H9 (cell line): Measurements from ENCODE around the gene RAB11A. TPM values are rescaled to one million over a fixed set of nuclear protein-coding genes. Genes with fewer than 3 reads are reported as not detected.

Source experiments
- DNase-seq: peaks from one replicate; pipeline ENCODE4 v3.0.0-alpha.2; 2017
- H2AFZ ChIP-seq: one replicate; pipeline ENCODE4 v1.6.1; 2013; ENCODE audit warnings: mild to moderate bottlenecking, low read length, control low read depth, moderate library complexity
- H2AK5ac ChIP-seq: 2 replicates; pipeline ENCODE4 v1.6.1; 2013; ENCODE audit warnings: low read length, control low read depth, mixed read lengths; ENCODE audit not compliant: insufficient read length
- H2BK120ac ChIP-seq: one replicate; pipeline ENCODE4 v1.6.1; 2013; ENCODE audit warnings: low read depth, mild to moderate bottlenecking, low read length, control low read depth, inconsistent platforms; ENCODE audit not compliant: poor library complexity, severe bottlenecking
- H2BK12ac ChIP-seq: 2 replicates; pipeline ENCODE4 v1.6.1; 2013; ENCODE audit warnings: low read length, control low read depth, mixed read lengths, low read depth; ENCODE audit not compliant: insufficient read length
- H2BK15ac ChIP-seq: 2 replicates; pipeline ENCODE4 v1.6.1; 2013; ENCODE audit warnings: low read depth, low read length, control low read depth
- H2BK20ac ChIP-seq: one replicate; pipeline ENCODE4 v1.6.1; 2013; ENCODE audit warnings: low read depth, mild to moderate bottlenecking, low read length, control low read depth, inconsistent platforms; ENCODE audit not compliant: poor library complexity, severe bottlenecking
- H2BK5ac ChIP-seq: 2 replicates; pipeline ENCODE4 v1.6.1; 2013; ENCODE audit warnings: low read length, control low read depth, mixed read lengths; ENCODE audit not compliant: insufficient read length
- H3K14ac ChIP-seq: 2 replicates; pipeline ENCODE4 v1.6.1; 2013; ENCODE audit warnings: low read length, control low read depth; ENCODE audit not compliant: insufficient read depth
- H3K18ac ChIP-seq: 2 replicates; pipeline ENCODE4 v1.6.1; 2013; ENCODE audit warnings: low read depth, mild to moderate bottlenecking, mixed read lengths, low read length, control low read depth; ENCODE audit not compliant: insufficient read length
- H3K23ac ChIP-seq: 2 replicates; pipeline ENCODE4 v1.6.1; 2013; ENCODE audit warnings: low read length, control low read depth, mixed read lengths, low read depth; ENCODE audit not compliant: insufficient read length
- H3K23me2 ChIP-seq: 2 replicates; pipeline ENCODE4 v1.6.1; 2013; ENCODE audit warnings: low read depth, mild to moderate bottlenecking, mixed read lengths, low read length, control low read depth; ENCODE audit not compliant: insufficient read length, poor library complexity, severe bottlenecking
- H3K27ac ChIP-seq: 2 replicates; pipeline ENCODE4 v1.5.1; 2013; ENCODE audit warnings: low read length, control low read depth, mixed read lengths, low read depth; ENCODE audit not compliant: insufficient read length
- H3K27me3 ChIP-seq: 2 replicates; pipeline ENCODE4 v1.6.1; 2013; ENCODE audit warnings: low read length, control low read depth, inconsistent platforms; ENCODE audit not compliant: insufficient read depth
- H3K4ac ChIP-seq: 2 replicates; pipeline ENCODE4 v1.6.1; 2013; ENCODE audit warnings: low read depth, mild to moderate bottlenecking, control low read depth, inconsistent platforms, low read length, moderate library complexity
- H3K4me1 ChIP-seq: 2 replicates; pipeline ENCODE4 v1.6.1; 2013; ENCODE audit warnings: low read length, control low read depth, inconsistent platforms; ENCODE audit not compliant: insufficient read depth
- H3K4me2 ChIP-seq: 2 replicates; pipeline ENCODE4 v1.6.1; 2013; ENCODE audit warnings: low read length, control low read depth, mixed read lengths; ENCODE audit not compliant: insufficient read length, insufficient read depth
- H3K56ac ChIP-seq: 2 replicates; pipeline ENCODE4 v1.6.1; 2013; ENCODE audit warnings: low read depth, mild to moderate bottlenecking, mixed read lengths, low read length, control low read depth; ENCODE audit not compliant: insufficient read length
- H3K79me1 ChIP-seq: 2 replicates; pipeline ENCODE4 v1.6.1; 2013; ENCODE audit warnings: low read depth, mild to moderate bottlenecking, moderate library complexity, low read length, control low read depth, inconsistent platforms; ENCODE audit not compliant: insufficient read depth, poor library complexity, severe bottlenecking
- H3K79me2 ChIP-seq: 2 replicates; pipeline ENCODE4 v1.6.1; 2013; ENCODE audit warnings: low read length, control low read depth, inconsistent platforms; ENCODE audit not compliant: insufficient read depth
- H3K9ac ChIP-seq: 2 replicates; pipeline ENCODE4 v1.6.1; 2013; ENCODE audit warnings: low read length, control low read depth, mixed read lengths; ENCODE audit not compliant: insufficient read length; ENCODE audit errors: extremely low read depth
- H3K9me3 ChIP-seq: one replicate; pipeline ENCODE4 v1.6.1; 2013; ENCODE audit warnings: low read depth, low read length, inconsistent platforms; ENCODE audit not compliant: control insufficient read depth
- H3T11ph ChIP-seq: one replicate; pipeline ENCODE4 v1.6.1; 2013; ENCODE audit warnings: mild to moderate bottlenecking, low read length, control low read depth, inconsistent platforms
- H4K20me1 ChIP-seq: one replicate; pipeline ENCODE4 v1.6.1; 2013; ENCODE audit not compliant: control insufficient read depth, insufficient read length, insufficient read depth
- H4K5ac ChIP-seq: 2 replicates; pipeline ENCODE4 v1.6.1; 2013; ENCODE audit warnings: low read depth, mild to moderate bottlenecking, mixed read lengths, low read length, control low read depth; ENCODE audit not compliant: insufficient read length
- H4K8ac ChIP-seq: replicated peaks from 2 replicates; pipeline ENCODE4 v1.6.1; 2013; ENCODE audit warnings: low read length, control low read depth, mixed read lengths, low read depth; ENCODE audit not compliant: insufficient read length
- H4K91ac ChIP-seq: 2 replicates; pipeline ENCODE4 v1.6.1; 2013; ENCODE audit warnings: low read depth, mild to moderate bottlenecking, moderate library complexity, mixed read lengths, low read length, control low read depth; ENCODE audit not compliant: insufficient read length
- H3K27ac Mint-ChIP-seq, 3 experiments: 2 replicates in 2 of 3; 3 replicates in 1 of 3; pipeline ENCODE4 v1.8.0; 2020 to 2021; ENCODE audit warnings: mixed read lengths in 3 of 3, mild to moderate bottlenecking in 1 of 3, moderate library complexity in 1 of 3
- H3K27me3 Mint-ChIP-seq: 2 replicates; pipeline ENCODE4 v1.8.0; 2021; ENCODE audit warnings: low read depth, mild to moderate bottlenecking, moderate library complexity, mixed read lengths
- H3K36me3 Mint-ChIP-seq, 3 experiments: 2 replicates in 2 of 3; 3 replicates in 1 of 3; pipeline ENCODE4 v1.8.0; 2020 to 2021; ENCODE audit warnings: low read depth in 3 of 3, mixed read lengths in 3 of 3; ENCODE audit not compliant: insufficient read depth in 1 of 3
- H3K4me1 Mint-ChIP-seq, 2 experiments: 2 replicates each; pipeline ENCODE4 v1.8.0; 2020; ENCODE audit warnings: mixed read lengths in 2 of 2
- H3K4me3 Mint-ChIP-seq, 2 experiments: 2 replicates in 1 of 2; 3 replicates in 1 of 2; pipeline ENCODE4 v1.8.0; 2020 to 2021; ENCODE audit warnings: mild to moderate bottlenecking in 2 of 2, mixed read lengths in 2 of 2, moderate library complexity in 1 of 2
- H3K9me3 Mint-ChIP-seq, 2 experiments: 2 replicates in 1 of 2; 3 replicates in 1 of 2; pipeline ENCODE4 v1.8.0; 2020; ENCODE audit warnings: mild to moderate bottlenecking in 2 of 2, mixed read lengths in 2 of 2, moderate library complexity in 1 of 2
- WGBS: extraction: QIAGEN DNeasy Blood & Tissue Kit; methylation state at CpG from one replicate; pipeline ENCODE4 v1.1.7; 2013; ENCODE audit warnings: missing lambda C conversion rate, low lambda C conversion rate, mixed read lengths; ENCODE audit not compliant: insufficient read length; ENCODE audit errors: extremely low coverage; 5-methylcytosine and 5-hydroxymethylcytosine counted together
- total RNA-seq: library from RNA; stranded (reverse); gene quantifications from 2 replicates; pipeline ENCODE4 v1.2.1, GENCODE V29; 2021
- TF ChIP-seq, protein P1 (sequence below): fragments of 200-600 bp; sonication (generic); conservative IDR thresholded peaks from 3 replicates; pipeline ENCODE4 v1.8.0; 2021; ENCODE audit warnings: antibody characterized with exemption, mild to moderate bottlenecking

The RAB11A gene
- total RNA-seq, 1 experiment from 2014 or later: 217 TPM

DNA sequence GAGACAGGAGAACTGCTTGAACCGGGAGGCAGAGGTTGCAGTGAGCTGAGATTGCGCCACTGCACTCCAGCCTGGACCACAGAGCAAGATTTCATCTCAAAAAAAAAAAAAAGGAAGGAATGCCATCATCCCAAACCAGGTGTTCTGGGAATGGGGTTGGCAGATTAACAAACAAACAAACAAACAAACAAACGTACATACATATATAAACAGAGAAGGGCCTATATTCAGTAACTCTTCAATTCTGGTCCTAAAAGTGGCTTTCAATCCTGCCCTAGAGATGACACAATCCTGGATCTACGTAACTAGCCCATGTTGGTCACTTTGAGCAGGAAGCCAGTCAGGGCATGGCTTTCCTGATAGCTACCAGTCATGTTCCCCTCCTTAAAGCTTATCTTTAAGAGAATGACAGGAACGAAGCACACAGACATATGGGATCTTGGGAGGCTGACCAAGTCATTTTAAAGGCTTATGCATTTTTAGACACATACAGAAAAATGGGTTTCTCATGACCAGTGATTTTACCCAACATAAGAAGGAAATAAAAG is 29.9 kb upstream of the RAB11A start:
- H3K9me3 Mint-ChIP-seq: peaks cover 2 to 3% of the 10 kb centered on the region in 2 experiments; a peak in 2 of 5 replicates
- H3K27me3 ChIP-seq: no peaks in the 10 kb centered on the region
- no peaks in the 10 kb centered on the region for H3K23me2 ChIP-seq
- no peaks in the 10 kb centered on the region for H3K79me2 ChIP-seq
- H4K91ac ChIP-seq: no peak overlapping the region
- no peaks in the 10 kb centered on the region; the same call in 1 of the 2 replicates for H3K4me1 ChIP-seq
- peak overlapping the region in 1 of 3 experiments; percentile 26; a peak in 1 of 7 replicates for H3K27ac Mint-ChIP-seq
- no peak overlapping the region for H3K23ac ChIP-seq
- TF ChIP-seq, protein P1, sequence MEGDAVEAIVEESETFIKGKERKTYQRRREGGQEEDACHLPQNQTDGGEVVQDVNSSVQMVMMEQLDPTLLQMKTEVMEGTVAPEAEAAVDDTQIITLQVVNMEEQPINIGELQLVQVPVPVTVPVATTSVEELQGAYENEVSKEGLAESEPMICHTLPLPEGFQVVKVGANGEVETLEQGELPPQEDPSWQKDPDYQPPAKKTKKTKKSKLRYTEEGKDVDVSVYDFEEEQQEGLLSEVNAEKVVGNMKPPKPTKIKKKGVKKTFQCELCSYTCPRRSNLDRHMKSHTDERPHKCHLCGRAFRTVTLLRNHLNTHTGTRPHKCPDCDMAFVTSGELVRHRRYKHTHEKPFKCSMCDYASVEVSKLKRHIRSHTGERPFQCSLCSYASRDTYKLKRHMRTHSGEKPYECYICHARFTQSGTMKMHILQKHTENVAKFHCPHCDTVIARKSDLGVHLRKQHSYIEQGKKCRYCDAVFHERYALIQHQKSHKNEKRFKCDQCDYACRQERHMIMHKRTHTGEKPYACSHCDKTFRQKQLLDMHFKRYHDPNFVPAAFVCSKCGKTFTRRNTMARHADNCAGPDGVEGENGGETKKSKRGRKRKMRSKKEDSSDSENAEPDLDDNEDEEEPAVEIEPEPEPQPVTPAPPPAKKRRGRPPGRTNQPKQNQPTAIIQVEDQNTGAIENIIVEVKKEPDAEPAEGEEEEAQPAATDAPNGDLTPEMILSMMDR: no peak
- H4K8ac ChIP-seq: no peak overlapping the region
- no peak overlapping the region for H3T11ph ChIP-seq
- H3K9me3 ChIP-seq: no peaks in the 10 kb centered on the region
- no peak overlapping the region for H3K14ac ChIP-seq
- peaks cover 2 to 8% of the 10 kb centered on the region in 2 experiments; a peak in 3 of 4 replicates for H3K4me1 Mint-ChIP-seq
- H3K9ac ChIP-seq: no peak overlapping the region
- H2AFZ ChIP-seq: no peak overlapping the region
- no peak overlapping the region for H3K18ac ChIP-seq
- H3K27me3 Mint-ChIP-seq: no peaks in the 10 kb centered on the region
- no peak overlapping the region for H3K27ac ChIP-seq
- H3K36me3 Mint-ChIP-seq: no peaks in the 10 kb centered on the region; a peak in 1 of 7 replicates
- no peaks in the 10 kb centered on the region for H4K20me1 ChIP-seq
- no peak overlapping the region for H3K4ac ChIP-seq
- H2BK12ac ChIP-seq: no peak overlapping the region
- no peak overlapping the region for H2AK5ac ChIP-seq
- no peak for DNase-seq
- H3K56ac ChIP-seq: no peak overlapping the region
- H3K4me2 ChIP-seq: no peak overlapping the region
- no peak overlapping the region for H2BK120ac ChIP-seq
- H3K79me1 ChIP-seq: no peaks in the 10 kb centered on the region
- no peak overlapping the region for H2BK20ac ChIP-seq
- H2BK5ac ChIP-seq: no peak overlapping the region
- H4K5ac ChIP-seq: no peak overlapping the region
- no peak overlapping the region for H2BK15ac ChIP-seq
- H3K4me3 Mint-ChIP-seq: no peak overlapping the region
- WGBS: no CpG with 5 or more reads among the region's 5 CpGs
